H1 (cell line): Measurements from ENCODE around the gene IL27RA. TPM values are rescaled to one million over a fixed set of nuclear protein-coding genes. Genes with fewer than 3 reads are reported as not detected.

Source experiments
- CTCF ChIA-PET: fragments of 300-600 bp; sonication (Branson Sonifier 250); formaldehyde crosslinking; loops from one replicate; lab custom pipeline; 2021; ENCODE audit not compliant: partially characterized antibody; lab: Charles Lee
- POLR2A ChIA-PET: fragments of 300-600 bp; sonication (Branson Sonifier 250); formaldehyde crosslinking; loops from one replicate; lab custom pipeline; 2021; ENCODE audit warnings: inconsistent platforms; ENCODE audit not compliant: partially characterized antibody; lab: Charles Lee
- DNase-seq, 2 experiments: peaks; one replicate each; pipeline versions ENCODE4 v3.0.0 to v3.0.0-alpha.2; 2010 to 2022; ENCODE audit warnings: low spot score in 2 of 2, low read depth in 1 of 2, mixed read lengths in 1 of 2
- FAIRE-seq: peaks from 2 replicates; lab custom pipeline; 2011; peaks lifted over from hg19 to GRCh38; lab: Jason Lieb, UNC
- H2AFZ ChIP-seq: 2 replicates; pipeline ENCODE4 v1.8.1; 2012; ENCODE audit warnings: low read length, inconsistent platforms
- H2AK5ac ChIP-seq: 2 replicates; pipeline ENCODE4 v1.6.1; 2013; ENCODE audit warnings: low read depth, low read length
- H2BK120ac ChIP-seq: replicated peaks from 2 replicates; pipeline ENCODE3; 2013; ENCODE audit warnings: low read depth, low read length, inconsistent platforms
- H2BK12ac ChIP-seq: 2 replicates; pipeline ENCODE4 v1.6.1; 2013; ENCODE audit warnings: low read depth, low read length
- H2BK15ac ChIP-seq: 2 replicates; pipeline ENCODE4 v1.6.1; 2013; ENCODE audit warnings: low read length
- H2BK20ac ChIP-seq: 2 replicates; pipeline ENCODE4 v1.6.1; 2013; ENCODE audit warnings: low read length
- H2BK5ac ChIP-seq: 2 replicates; pipeline ENCODE4 v1.6.1; 2013; ENCODE audit warnings: low read depth, low read length
- H3K14ac ChIP-seq: 2 replicates; pipeline ENCODE4 v1.6.1; 2013; ENCODE audit warnings: inconsistent platforms; ENCODE audit not compliant: insufficient read length
- H3K18ac ChIP-seq: 2 replicates; pipeline ENCODE4 v1.6.1; 2013; ENCODE audit warnings: low read length; ENCODE audit errors: extremely low read depth
- H3K23ac ChIP-seq: 2 replicates; pipeline ENCODE4 v1.6.1; 2013; ENCODE audit warnings: inconsistent platforms; ENCODE audit not compliant: insufficient read length
- H3K23me2 ChIP-seq: 2 replicates; pipeline ENCODE4 v1.6.1; 2013; ENCODE audit warnings: low read depth, low read length
- H3K27ac ChIP-seq: 2 replicates; pipeline ENCODE4 v1.6.1; 2011; ENCODE audit warnings: low read depth, low read length, inconsistent platforms
- H3K27me3 ChIP-seq, 4 experiments: replicated peaks in 1 of 4; 1 replicate in 1 of 4; 2 replicates in 3 of 4; pipeline versions ENCODE4 v1.6.1 to v1.8.1; 2011 to 2013; ENCODE audit warnings: low read length in 3 of 4, mild to moderate bottlenecking in 3 of 4, inconsistent platforms in 2 of 4, mixed read lengths in 2 of 4, moderate library complexity in 1 of 4; ENCODE audit not compliant: control insufficient read depth in 3 of 4, insufficient read depth in 3 of 4; ENCODE audit errors: extremely low read depth in 1 of 4
- H3K36me3 ChIP-seq, 4 experiments: 2 replicates each; pipeline versions ENCODE4 v1.6.1 to v1.8.1; 2011 to 2013; ENCODE audit warnings: mild to moderate bottlenecking in 4 of 4, low read length in 3 of 4, moderate library complexity in 2 of 4, control low read depth in 1 of 4, inconsistent platforms in 1 of 4; ENCODE audit not compliant: insufficient read depth in 4 of 4, control insufficient read depth in 2 of 4
- H3K4ac ChIP-seq: replicated peaks from 2 replicates; pipeline ENCODE3; 2013; ENCODE audit warnings: low read length, low read depth, mixed read lengths, inconsistent platforms; ENCODE audit not compliant: insufficient read length
- H3K4me1 ChIP-seq, 4 experiments: replicated peaks in 1 of 4; 1 replicate in 1 of 4; 2 replicates in 3 of 4; pipeline versions ENCODE4 v1.6.1 to v1.8.1; 2011 to 2013; ENCODE audit warnings: low read length in 3 of 4, inconsistent platforms in 2 of 4, mixed read lengths in 1 of 4; ENCODE audit not compliant: insufficient read depth in 4 of 4, control insufficient read depth in 3 of 4
- H3K4me2 ChIP-seq, 2 experiments: 2 replicates each; pipeline versions ENCODE4 v1.6.1 to v1.8.1; 2011 to 2013; ENCODE audit warnings: low read depth in 2 of 2, low read length in 2 of 2, control low read depth in 1 of 2, inconsistent platforms in 1 of 2, mild to moderate bottlenecking in 1 of 2; ENCODE audit not compliant: insufficient read depth in 1 of 2
- H3K4me3 ChIP-seq, 4 experiments: fragments of 200-600, 300-600 bp in 1 of 4; sonication (generic), shearing (Covaris generic), sonication (Bioruptor Twin) in 1 of 4; 2 replicates each; pipeline versions ENCODE4 v1.5.1 to v1.8.1; 2011 to 2016; ENCODE audit warnings: low read length in 4 of 4, low read depth in 3 of 4, control low read depth in 2 of 4, inconsistent platforms in 2 of 4, mild to moderate bottlenecking in 2 of 4, mixed read lengths in 1 of 4, moderate library complexity in 1 of 4; ENCODE audit not compliant: insufficient read depth in 2 of 4; ENCODE audit errors: extremely low read depth in 1 of 4
- H3K56ac ChIP-seq: replicated peaks from 2 replicates; pipeline ENCODE3; 2013; ENCODE audit warnings: low read depth, mild to moderate bottlenecking, mixed read lengths, low read length, inconsistent platforms; ENCODE audit not compliant: insufficient read length
- H3K79me1 ChIP-seq: 2 replicates; pipeline ENCODE4 v1.6.1; 2013; ENCODE audit warnings: low read depth, low read length, control low read depth
- H3K79me2 ChIP-seq, 2 experiments: 2 replicates each; pipeline versions ENCODE4 v1.6.1 to v1.8.1; 2012 to 2013; ENCODE audit warnings: low read length in 2 of 2, mild to moderate bottlenecking in 2 of 2, inconsistent platforms in 1 of 2; ENCODE audit not compliant: insufficient read depth in 2 of 2, control insufficient read depth in 1 of 2
- H3K9ac ChIP-seq, 4 experiments: replicated peaks in 1 of 4; 1 replicate in 1 of 4; 2 replicates in 3 of 4; pipeline versions ENCODE4 v1.6.1 to v1.8.1; 2011 to 2013; ENCODE audit warnings: low read depth in 3 of 4, low read length in 3 of 4, control low read depth in 2 of 4, mild to moderate bottlenecking in 2 of 4, moderate library complexity in 2 of 4, inconsistent platforms in 1 of 4; ENCODE audit errors: extremely low read depth in 1 of 4
- H3K9me3 ChIP-seq, 2 experiments: 2 replicates each; pipeline versions ENCODE4 v1.6.1 to v1.8.1; 2012 to 2013; ENCODE audit warnings: mild to moderate bottlenecking in 2 of 2, moderate library complexity in 2 of 2, control low read depth in 1 of 2, inconsistent platforms in 1 of 2, low read depth in 1 of 2, low read length in 1 of 2, mixed read lengths in 1 of 2; ENCODE audit not compliant: insufficient read depth in 2 of 2
- H4K20me1 ChIP-seq, 2 experiments: replicated peaks in 1 of 2; 2 replicates each; pipeline versions ENCODE3 to v1.8.1; 2011 to 2013; ENCODE audit warnings: inconsistent platforms in 2 of 2, low read length in 2 of 2, mild to moderate bottlenecking in 1 of 2; ENCODE audit not compliant: insufficient read depth in 2 of 2, control insufficient read depth in 1 of 2
- H4K5ac ChIP-seq: 2 replicates; pipeline ENCODE4 v1.6.1; 2013; ENCODE audit warnings: low read length, low read depth, mixed read lengths, inconsistent platforms; ENCODE audit not compliant: insufficient read length
- H4K8ac ChIP-seq: 2 replicates; pipeline ENCODE4 v1.8.0; 2013; ENCODE audit warnings: mild to moderate bottlenecking, moderate library complexity, low read length, inconsistent platforms; ENCODE audit not compliant: insufficient read depth; ENCODE audit errors: extremely low read depth
- H4K91ac ChIP-seq: replicated peaks from 2 replicates; pipeline ENCODE3; 2013; ENCODE audit warnings: low read length, mixed read lengths, inconsistent platforms; ENCODE audit not compliant: insufficient read length
- ATF3 ChIP-seq: IDR thresholded peaks from 2 replicates; pipeline ENCODE4 v1.6.1; 2011; ENCODE audit warnings: low read depth, mild to moderate bottlenecking, low read length; ENCODE audit not compliant: insufficient read depth
- EGR1 ChIP-seq: IDR thresholded peaks from 2 replicates; pipeline ENCODE4 v1.6.1; 2011; ENCODE audit warnings: low read depth, low read length, borderline replicate concordance
- GABPA ChIP-seq: IDR thresholded peaks from 2 replicates; pipeline ENCODE4 v1.6.1; 2011; ENCODE audit warnings: mild to moderate bottlenecking, low read length, moderate library complexity, borderline replicate concordance; ENCODE audit not compliant: insufficient read depth
- RAD21 ChIP-seq, 2 experiments: IDR thresholded peaks in 1 of 2; conservative IDR thresholded peaks in 1 of 2; 2 replicates each; pipeline ENCODE4 v1.6.1; 2011; ENCODE audit warnings: low read depth in 2 of 2, low read length in 2 of 2, improper control_type of control experiment in 1 of 2, inconsistent platforms in 1 of 2, mild to moderate bottlenecking in 1 of 2, moderate library complexity in 1 of 2
- SP2 ChIP-seq: IDR thresholded peaks from 2 replicates; pipeline ENCODE4 v1.6.1; 2012; ENCODE audit warnings: mild to moderate bottlenecking, low read length, inconsistent platforms
- SP4 ChIP-seq: IDR thresholded peaks from 2 replicates; pipeline ENCODE4 v1.6.1; 2012; ENCODE audit warnings: low read length, inconsistent platforms
- SRF ChIP-seq: IDR thresholded peaks from 2 replicates; pipeline ENCODE4 v1.6.1; 2011; ENCODE audit warnings: mild to moderate bottlenecking, low read depth, low read length, moderate library complexity
- TAF1 ChIP-seq: IDR thresholded peaks from 2 replicates; pipeline ENCODE4 v1.6.1; 2011; ENCODE audit warnings: mild to moderate bottlenecking, low read depth, low read length
- WGBS, 2 experiments: shearing (Covaris generic) in 1 of 2; methylation state at CpG; one replicate each; pipeline versions ENCODE4 v1.1.6 to v1.1.7; 2013 to 2015; ENCODE audit warnings: low lambda C conversion rate in 2 of 2, mixed read lengths in 2 of 2, inconsistent platforms in 1 of 2, low coverage in 1 of 2, missing lambda C conversion rate in 1 of 2; ENCODE audit not compliant: insufficient replicate concordance in 2 of 2, insufficient coverage in 1 of 2, insufficient read length in 1 of 2; ENCODE audit errors: extremely low coverage in 1 of 2, missing lambda C conversion rate in 1 of 2; 5-methylcytosine and 5-hydroxymethylcytosine counted together
- polyA plus RNA-seq, 7 experiments: library from polyadenylated mRNA; depleted of rRNA in 3 of 7; stranded (reverse) in 5 of 7; unstranded in 2 of 7; fragments of >200 nt in 5 of 7; fragments of 200-250 nt in 2 of 7; gene quantifications; 1 replicate in 5 of 7; 2 replicates in 1 of 7; 4 replicates in 1 of 7; pipeline versions ENCODE4 v1.2.1 to v1.2.3, GENCODE V29; 2011 to 2013; ENCODE audit warnings: missing spikeins in 2 of 7, mixed read lengths in 2 of 7
- total RNA-seq: library from RNA; stranded (reverse); fragmentation: NEBNext Ultra II Directional; extraction: Animal tissue kit (Norgen Biotek cat#: 25700); gene quantifications from 2 replicates; pipeline ENCODE4 v1.2.1, GENCODE V29; 2021
- TF ChIP-seq, protein P1 (sequence below): IDR thresholded peaks from 2 replicates; pipeline ENCODE4 v1.6.1; 2012; ENCODE audit warnings: inconsistent platforms

The IL27RA gene
- total and polyA plus RNA-seq, 2 of the 8 experiments (the other 6 are each of a cell fraction or from before 2014, with no cell fraction given) = 9.9 to 14.7 TPM

GRCh38 chr19:13982773-13983172 lies 48.8 kb upstream of the IL27RA start:
- H4K8ac ChIP-seq = peak overlapping the region; percentile 15; the same call in 1 of the 2 replicates
- no peak overlapping the region for H2AFZ ChIP-seq
- H3K9ac ChIP-seq = no peak overlapping the region
- no peaks in the 10 kb centered on the region for H3K79me1 ChIP-seq
- TF ChIP-seq, protein P1, sequence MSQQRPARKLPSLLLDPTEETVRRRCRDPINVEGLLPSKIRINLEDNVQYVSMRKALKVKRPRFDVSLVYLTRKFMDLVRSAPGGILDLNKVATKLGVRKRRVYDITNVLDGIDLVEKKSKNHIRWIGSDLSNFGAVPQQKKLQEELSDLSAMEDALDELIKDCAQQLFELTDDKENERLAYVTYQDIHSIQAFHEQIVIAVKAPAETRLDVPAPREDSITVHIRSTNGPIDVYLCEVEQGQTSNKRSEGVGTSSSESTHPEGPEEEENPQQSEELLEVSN = no peak
- TF ChIP-seq SP4 (no peak), TAF1 (no peak), ATF3 (no peak), EGR1 (no peak), GABPA (no peak), SP2 (no peak), RAD21 (IDR thresholded peaks at IDR 0.05 in 1 of 2, conservative IDR thresholded peaks at IDR 0.05 in 1 of 2; ENCODE audit: low read depth in 2 of 2, low read length in 2 of 2) (no peak), SRF (no peak)
- no peak overlapping the region for H2BK120ac ChIP-seq
- no peak overlapping the region for H3K4me3 ChIP-seq
- ChIA-PET CTCF (interaction anchor here (1.1 to 2.4 kb wide), 2 partner anchors 9 to 18 kb away, joined by 3 to 7 read pairs; no protein-coding TSS in a partner anchor), POLR2A (interaction anchor here (1.2 to 1.6 kb wide), 3 partner anchors 24 to 27 kb away, joined by 3 to 6 read pairs (median 3); partner anchors contain the start of gene RFX1)
- no peaks in the 10 kb centered on the region for H4K20me1 ChIP-seq
- no peak overlapping the region for H3K23ac ChIP-seq
- no peaks in the 10 kb centered on the region for H3K9me3 ChIP-seq
- no peak overlapping the region for H2AK5ac ChIP-seq
- WGBS, 2 experiments = 92% methylated on average over 8 of the region's 9 CpGs; no CpG with 5 or more reads in 1 of the 2 experiments
- no peak overlapping the region for H2BK20ac ChIP-seq
- no peak overlapping the region for H3K56ac ChIP-seq
- peak overlapping the region; percentile 47 for H4K91ac ChIP-seq
- peak overlapping the region; percentile 27; the same call in 1 of the 2 replicates for H2BK12ac ChIP-seq
- H2BK5ac ChIP-seq = no peak overlapping the region; the same call in 1 of the 2 replicates
- FAIRE-seq = no peak
- H3K4ac ChIP-seq = no peak overlapping the region
- H2BK15ac ChIP-seq = peak overlapping the region; percentile 72; the same call in 1 of the 2 replicates
- H3K79me2 ChIP-seq = no peaks in the 10 kb centered on the region
- H3K4me1 ChIP-seq = peaks cover 0 to 44% (median 40%) of the 10 kb centered on the region in 4 experiments; a peak in 6 of 7 replicates
- 0 out of 2 replicates have a peak overlapping the region, but pooled peaks have one; percentile 32 for H3K18ac ChIP-seq
- no peak overlapping the region for H4K5ac ChIP-seq
- H3K27me3 ChIP-seq = no peaks in the 10 kb centered on the region
- H3K23me2 ChIP-seq = no peaks in the 10 kb centered on the region; the same call in 1 of the 2 replicates
- no peak overlapping the region for H3K27ac ChIP-seq
- no peak overlapping the region for H3K14ac ChIP-seq
- H3K36me3 ChIP-seq = 0 out of 8 replicates have a peak, but pooled peaks cover 0 to 3% (median 0%) of the 10 kb centered on the region in 4 experiments
- no peak overlapping the region for H3K4me2 ChIP-seq
- no peak for DNase-seq
